Natural killer cell (primary cell): Measurements from ENCODE around the gene FSHR. TPM values are rescaled to one million over a fixed set of nuclear protein-coding genes. Genes with fewer than 3 reads are reported as not detected.

Experiments used
- ATAC-seq, 3 donors: fragments of 150-1000 bp in 2 of 3; fragments of 200-7000 bp in 1 of 3; cut with Tn5 transposase; 1 replicate in 1 of 3; 2 replicates in 2 of 3; pipeline ENCODE4 v1.10.0; 2021; ENCODE audit warnings: mild to moderate bottlenecking in 2 of 3, moderate library complexity in 2 of 3
- DNase-seq, 2 donors: peaks; one replicate each; pipeline versions ENCODE4 v3.0.0 to v3.0.0-alpha.2; 2013 to 2021; ENCODE audit warnings: mixed read lengths in 1 of 2
- H3K27ac ChIP-seq: one replicate; pipeline ENCODE4 v1.5.1; 2013; ENCODE audit warnings: mild to moderate bottlenecking, low read length
- H3K27me3 ChIP-seq: one replicate; pipeline ENCODE4 v1.6.1; 2013; ENCODE audit warnings: low read length; ENCODE audit not compliant: control insufficient read depth, insufficient read depth
- H3K36me3 ChIP-seq: one replicate; pipeline ENCODE4 v1.6.1; 2013; ENCODE audit warnings: low read length; ENCODE audit not compliant: control insufficient read depth, insufficient read depth
- H3K4me1 ChIP-seq: one replicate; pipeline ENCODE4 v1.6.1; 2013; ENCODE audit warnings: low read length; ENCODE audit not compliant: control insufficient read depth, insufficient read depth
- H3K4me3 ChIP-seq: one replicate; pipeline ENCODE4 v1.5.1; 2013; ENCODE audit warnings: low read length
- H3K9me3 ChIP-seq: one replicate; pipeline ENCODE4 v1.6.1; 2013; ENCODE audit warnings: low read length; ENCODE audit not compliant: control insufficient read depth, insufficient read depth
- H3K27ac Mint-ChIP-seq, 2 donors: one replicate each; pipeline ENCODE4 v1.8.0; 2022; ENCODE audit warnings: mild to moderate bottlenecking in 2 of 2, mixed read lengths in 2 of 2, moderate library complexity in 1 of 2
- H3K27me3 Mint-ChIP-seq, 2 donors: one replicate each; pipeline ENCODE4 v1.8.0; 2022; ENCODE audit warnings: low read depth in 2 of 2, mixed read lengths in 2 of 2
- H3K36me3 Mint-ChIP-seq: one replicate; pipeline ENCODE4 v1.8.0; 2022; ENCODE audit warnings: mixed read lengths
- H3K4me1 Mint-ChIP-seq, 2 donors: one replicate each; pipeline ENCODE4 v1.8.0; 2022; ENCODE audit warnings: mixed read lengths in 2 of 2
- H3K4me3 Mint-ChIP-seq: one replicate; pipeline ENCODE4 v1.8.0; 2022; ENCODE audit warnings: mild to moderate bottlenecking, moderate library complexity, mixed read lengths
- H3K9me3 Mint-ChIP-seq, 2 donors: one replicate each; pipeline ENCODE4 v1.8.0; 2022; ENCODE audit warnings: mixed read lengths in 2 of 2
- WGBS: methylation state at CpG from one replicate; pipeline ENCODE4 v1.1.7; 2013; ENCODE audit warnings: missing lambda C conversion rate; ENCODE audit not compliant: insufficient coverage; 5-methylcytosine and 5-hydroxymethylcytosine counted together
- intact Hi-C: fragments of 100-400 bp; cut with micrococcal nuclease; formaldehyde crosslinking; loops from one replicate; pipeline ENCODE4 v1.14.2; 2022
- total RNA-seq, 4 donors: library from RNA; stranded (reverse); fragments of 120-200 nt in 1 of 4; gene quantifications; one replicate each; pipeline versions ENCODE4 v1.2.3 to v1.2.4, GENCODE V29; 2013 to 2022
- TF ChIP-seq, protein P1 (sequence below): fragments of 200-600 bp; IDR thresholded peaks from one replicate; pipeline ENCODE4 v1.8.0; 2022; ENCODE audit warnings: antibody characterized with exemption

The FSHR gene
- total RNA-seq, 3 donors from 2014 or later (not counting 1 experiment from before 2014, with no cell fraction given), result not detected

- Mint-ChIP-seq H3K4me1 (no peaks in the 10 kb centered on the region), H3K27ac (no peak overlapping the region), H3K9me3 (peaks cover 0 to 4% of the 10 kb centered on the region in 2 donors), H3K36me3 (no peaks in the 10 kb centered on the region), H3K27me3 (peaks cover 0 to 2% of the 10 kb centered on the region in 2 donors), H3K4me3 (no peak overlapping the region)
- Histone ChIP-seq H3K27ac (no peak overlapping the region), H3K4me3 (no peak overlapping the region), H3K27me3 (no peaks in the 10 kb centered on the region), H3K4me1 (no peaks in the 10 kb centered on the region), H3K36me3 (no peaks in the 10 kb centered on the region), H3K9me3 (no peaks in the 10 kb centered on the region)
- no peak for ATAC-seq
- no peak for DNase-seq
- WGBS, result 39% methylated on average over 5 of the region's 5 CpGs
- TF ChIP-seq, protein P1, sequence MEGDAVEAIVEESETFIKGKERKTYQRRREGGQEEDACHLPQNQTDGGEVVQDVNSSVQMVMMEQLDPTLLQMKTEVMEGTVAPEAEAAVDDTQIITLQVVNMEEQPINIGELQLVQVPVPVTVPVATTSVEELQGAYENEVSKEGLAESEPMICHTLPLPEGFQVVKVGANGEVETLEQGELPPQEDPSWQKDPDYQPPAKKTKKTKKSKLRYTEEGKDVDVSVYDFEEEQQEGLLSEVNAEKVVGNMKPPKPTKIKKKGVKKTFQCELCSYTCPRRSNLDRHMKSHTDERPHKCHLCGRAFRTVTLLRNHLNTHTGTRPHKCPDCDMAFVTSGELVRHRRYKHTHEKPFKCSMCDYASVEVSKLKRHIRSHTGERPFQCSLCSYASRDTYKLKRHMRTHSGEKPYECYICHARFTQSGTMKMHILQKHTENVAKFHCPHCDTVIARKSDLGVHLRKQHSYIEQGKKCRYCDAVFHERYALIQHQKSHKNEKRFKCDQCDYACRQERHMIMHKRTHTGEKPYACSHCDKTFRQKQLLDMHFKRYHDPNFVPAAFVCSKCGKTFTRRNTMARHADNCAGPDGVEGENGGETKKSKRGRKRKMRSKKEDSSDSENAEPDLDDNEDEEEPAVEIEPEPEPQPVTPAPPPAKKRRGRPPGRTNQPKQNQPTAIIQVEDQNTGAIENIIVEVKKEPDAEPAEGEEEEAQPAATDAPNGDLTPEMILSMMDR, result no peak
- intact Hi-C loops, result no loop called here
Measured at GRCh38 chr2:48952143-48952542, 202.2 kb downstream of the FSHR start.

DNA sequence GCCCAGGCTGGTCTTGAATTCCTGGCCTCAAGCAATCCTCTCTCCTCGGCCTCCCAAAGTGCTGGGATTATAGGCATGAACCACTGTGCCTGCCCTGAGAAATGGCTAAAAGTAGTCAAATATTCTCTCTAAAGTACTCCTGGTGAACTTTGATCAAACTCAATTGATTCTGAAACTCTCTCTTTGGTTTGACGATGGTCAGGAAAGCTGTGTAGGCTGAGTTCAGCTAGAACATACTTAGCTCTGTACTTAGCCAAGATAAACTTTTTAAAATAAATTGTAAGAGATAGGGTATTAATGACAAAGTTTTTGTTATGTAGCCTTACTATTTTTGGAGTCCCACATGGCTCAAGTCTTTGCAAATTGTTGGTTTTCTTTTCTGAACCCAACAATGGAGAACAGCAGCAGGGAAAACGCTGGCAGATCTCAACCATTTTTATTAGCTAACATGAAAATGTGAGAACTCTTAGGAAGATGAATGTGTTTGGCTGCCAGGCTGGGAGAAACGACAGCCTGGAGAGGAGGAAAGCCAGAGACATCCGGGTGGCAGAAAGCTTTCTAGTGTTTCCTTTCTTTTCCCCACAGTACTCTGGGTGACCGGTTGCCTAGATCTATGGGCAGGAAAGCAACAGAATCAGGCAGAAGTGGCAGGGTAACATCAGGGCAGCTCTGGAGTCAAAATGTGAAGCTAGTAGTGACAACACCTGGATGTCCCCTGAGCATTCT is 205.8 kb downstream of the FSHR start:
- H3K4me3 ChIP-seq, result no peak overlapping the region
- no peak overlapping the region for H3K27ac ChIP-seq
- Mint-ChIP-seq H3K4me1 (no peaks in the 10 kb centered on the region), H3K4me3 (no peak overlapping the region), H3K27me3 (no peaks in the 10 kb centered on the region), H3K9me3 (no peaks in the 10 kb centered on the region), H3K27ac (no peak overlapping the region), H3K36me3 (no peaks in the 10 kb centered on the region)
- no peaks in the 10 kb centered on the region for H3K36me3 ChIP-seq
- no peaks in the 10 kb centered on the region for H3K9me3 ChIP-seq
- TF ChIP-seq, protein P1, result no peak
- no peak for DNase-seq
- no peaks in the 10 kb centered on the region for H3K27me3 ChIP-seq
- ATAC-seq, result no peak
- H3K4me1 ChIP-seq, result no peaks in the 10 kb centered on the region
- WGBS, result 48% methylated on average over 6 of the region's 6 CpGs
- intact Hi-C loops, result loop anchor here (5.0 kb wide), 1 partner anchor 1194 kb away; no protein-coding TSS in a partner anchor

DNA sequence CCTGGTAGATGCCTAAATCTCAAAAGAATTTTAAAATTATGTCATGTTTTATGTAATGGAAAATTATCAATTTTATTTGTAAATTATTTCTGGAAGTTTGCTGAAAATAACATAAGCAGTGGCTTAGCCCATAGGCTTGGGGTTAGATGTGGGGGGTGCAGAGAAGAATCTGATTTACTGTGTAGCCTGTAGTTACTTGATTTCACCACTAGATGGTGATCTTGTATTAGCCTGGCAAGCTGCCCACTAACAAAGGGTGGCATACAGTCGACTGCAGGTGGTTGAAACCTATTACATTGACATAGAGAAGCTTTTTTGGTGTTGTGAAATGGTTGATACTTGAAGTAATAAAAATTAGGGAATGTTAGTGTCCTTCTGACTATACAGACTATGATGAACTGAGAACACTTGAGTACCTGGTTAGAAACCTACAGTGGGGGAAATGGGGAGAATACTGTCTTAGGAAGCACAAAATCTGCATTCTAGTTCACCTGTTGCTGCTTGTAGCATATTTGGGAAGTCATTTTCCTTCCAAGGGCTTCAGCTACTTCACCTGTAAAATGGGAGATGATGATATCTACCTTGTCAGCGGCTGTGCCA is 207.8 kb downstream of the FSHR start:
- Histone ChIP-seq H3K27ac (no peak overlapping the region), H3K4me3 (no peak overlapping the region), H3K9me3 (no peaks in the 10 kb centered on the region), H3K36me3 (no peaks in the 10 kb centered on the region), H3K27me3 (no peaks in the 10 kb centered on the region), H3K4me1 (no peaks in the 10 kb centered on the region)
- Mint-ChIP-seq H3K27me3 (no peaks in the 10 kb centered on the region), H3K36me3 (no peaks in the 10 kb centered on the region), H3K4me1 (no peaks in the 10 kb centered on the region), H3K4me3 (no peak overlapping the region), H3K9me3 (no peaks in the 10 kb centered on the region), H3K27ac (no peak overlapping the region)
- DNase-seq, result peak in 1 of 2 donors; percentile 58
- intact Hi-C loops, result loop anchor here (2.0 to 5.0 kb wide), 2 partner anchors 1196 to 1546 kb away; no protein-coding TSS in a partner anchor
- TF ChIP-seq, protein P1, result peak; percentile 79
- WGBS, result 47% methylated on average over 2 of the region's 2 CpGs
- ATAC-seq, result peak; percentile 66 to 90 (median 82)
